NK-92 (cell line): ENCODE data around the gene PTPRQ.
"Not testable (repeated sequence)": the region's sequence is repeated elsewhere in the genome, so short reads cannot be mapped to it uniquely, and the experiment has no call there.

ENCODE experiments used
- DNase-seq: peaks from one replicate; lab custom pipeline; 2025; ENCODE audit not compliant: unreplicated experiment; lab: John Stamatoyannopoulos, UW

PTPRQ gene

DNA sequence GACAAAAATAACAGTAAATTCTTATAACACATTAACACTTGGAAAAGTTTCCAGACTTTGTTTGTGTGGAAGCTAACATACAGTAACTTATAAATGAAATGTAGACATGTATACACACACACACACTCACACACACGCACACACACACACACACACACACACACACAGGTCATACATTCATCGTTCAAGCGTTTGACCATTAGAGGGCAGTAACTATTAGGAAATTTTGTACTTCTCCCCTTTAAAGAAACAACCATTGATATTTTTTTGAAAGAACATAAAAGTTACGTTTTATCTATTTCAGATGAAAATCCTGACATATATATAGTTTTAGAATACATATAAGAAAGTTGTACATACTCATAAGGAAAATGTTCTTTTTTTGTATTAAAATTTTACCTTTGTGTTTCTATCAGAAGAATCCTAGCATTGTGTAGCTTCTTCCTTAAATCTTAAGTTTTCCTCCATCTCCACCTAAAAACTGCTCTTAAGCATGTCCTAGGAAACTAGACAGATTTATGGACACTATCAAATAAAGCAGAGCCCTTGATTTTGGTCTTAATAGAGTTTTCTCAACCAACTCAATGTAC lies 29.0 kb downstream of the PTPRQ start:
- no peak for DNase-seq

DNA sequence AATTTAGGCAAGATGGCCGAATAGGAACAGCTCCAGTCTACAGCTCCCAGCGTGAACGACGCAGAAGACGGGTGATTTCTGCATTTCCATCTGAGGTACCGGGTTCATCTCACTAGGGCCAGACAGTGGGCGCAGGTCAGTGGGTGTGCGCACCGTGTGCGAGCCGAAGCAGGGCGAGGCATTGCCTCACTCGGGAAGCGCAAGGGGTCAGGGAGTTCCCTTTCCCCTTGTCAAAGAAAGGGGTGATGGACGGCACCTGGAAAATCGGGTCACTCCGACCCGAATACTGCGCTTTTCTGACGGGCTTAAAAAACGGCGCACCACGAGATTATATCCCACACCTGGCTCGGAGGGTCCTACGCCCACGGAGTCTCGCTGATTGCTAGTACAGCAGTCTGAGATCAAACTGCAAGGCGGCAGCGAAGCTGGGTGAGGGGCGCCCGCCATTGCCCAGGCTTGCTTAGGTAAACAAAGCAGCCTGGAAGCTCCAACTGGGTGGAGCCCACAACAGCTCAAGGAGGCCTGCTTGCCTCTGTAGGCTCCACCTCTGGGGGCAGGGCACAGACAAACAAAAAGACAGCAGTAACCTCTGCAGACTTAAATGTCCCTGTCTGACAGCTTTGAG lies 33.6 kb downstream of the PTPRQ start:
- not testable (repeated sequence) for DNase-seq

- no peak for DNase-seq
Measured at GRCh38 chr12:80484746-80485145, 40.7 kb downstream of the PTPRQ start.

DNA sequence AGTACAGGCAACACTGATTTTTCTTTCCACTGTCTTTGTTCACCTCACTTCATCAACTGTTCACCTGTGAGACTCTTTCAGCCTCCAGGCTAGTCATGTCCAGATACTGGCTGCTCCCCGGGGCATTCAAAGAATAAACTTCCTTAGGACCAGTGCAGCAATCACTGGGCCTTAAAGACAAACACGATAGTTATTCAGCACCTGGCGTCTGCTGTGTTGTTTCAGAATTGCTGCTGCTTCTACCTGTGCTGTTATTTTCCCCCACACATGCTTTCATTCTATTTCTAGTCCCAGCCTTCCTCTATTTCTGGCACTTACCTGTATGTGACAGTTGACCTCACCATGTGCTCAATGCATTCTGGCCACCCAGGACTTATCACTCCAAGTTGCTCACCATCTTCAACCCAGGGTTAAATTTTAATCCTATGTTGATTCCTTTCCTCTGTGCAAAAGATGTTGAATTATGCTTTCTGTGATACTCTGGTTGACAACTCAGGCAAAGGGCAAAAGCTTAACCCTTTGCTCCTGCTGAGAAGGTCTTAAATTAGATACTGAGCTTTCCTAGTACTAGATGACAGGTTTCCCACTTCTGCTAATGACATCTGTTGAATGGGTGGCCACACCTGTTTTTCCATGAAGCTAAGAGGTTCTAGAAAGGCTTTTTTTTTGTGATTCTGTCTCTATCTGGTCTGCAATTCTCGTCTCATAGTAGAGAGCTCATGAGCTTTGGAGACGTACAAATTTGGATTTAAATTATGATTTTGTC lies 41.4 kb downstream of the PTPRQ start:
- DNase-seq, result no peak

DNA sequence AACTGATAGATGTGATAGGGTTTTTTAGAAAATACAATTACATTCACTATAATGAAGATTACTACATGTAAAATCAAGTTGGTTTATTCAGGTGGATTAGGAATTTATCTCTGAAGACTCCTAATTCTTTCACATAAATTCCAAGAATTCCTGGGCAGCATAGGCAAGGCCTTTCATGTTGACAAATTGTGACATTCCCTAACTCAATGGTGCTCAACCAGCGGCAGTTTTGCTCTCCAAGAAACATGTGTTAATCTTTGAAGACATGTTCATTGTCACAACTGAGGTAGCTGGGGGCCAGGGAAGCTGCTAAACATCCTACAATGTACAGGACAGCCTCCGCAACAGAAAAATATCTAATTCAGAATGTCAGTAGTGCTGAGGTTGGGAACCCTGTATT lies 46.3 kb downstream of the PTPRQ start:
- no peak for DNase-seq

DNA sequence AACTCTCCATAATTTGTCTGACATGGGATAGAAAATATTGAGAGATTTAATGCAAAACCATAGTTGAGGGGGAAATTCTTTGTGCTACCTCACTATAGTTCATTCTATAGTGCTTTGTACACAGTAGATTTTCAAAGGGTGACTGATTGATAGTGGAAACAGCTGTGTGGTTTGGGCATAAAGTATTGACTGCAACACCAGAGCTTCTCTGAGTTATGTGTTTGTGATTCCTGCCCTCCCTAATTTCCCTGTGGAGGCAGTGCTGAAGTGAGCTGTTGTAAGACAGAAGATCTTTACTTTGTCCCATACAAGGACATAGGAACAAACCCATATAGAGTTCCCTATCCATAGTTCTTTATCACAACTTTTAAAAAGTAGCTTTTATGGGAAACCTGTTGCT lies 47.1 kb downstream of the PTPRQ start:
- DNase-seq, result no peak

GRCh38 chr12:80493466-80493865 lies 49.4 kb downstream of the PTPRQ start:
- no peak for DNase-seq

GRCh38 chr12:80494836-80495235 lies 50.8 kb downstream of the PTPRQ start:
- DNase-seq, result no peak

GRCh38 chr12:80498059-80498728 lies 54.2 kb downstream of the PTPRQ start:
- no peak for DNase-seq

DNA sequence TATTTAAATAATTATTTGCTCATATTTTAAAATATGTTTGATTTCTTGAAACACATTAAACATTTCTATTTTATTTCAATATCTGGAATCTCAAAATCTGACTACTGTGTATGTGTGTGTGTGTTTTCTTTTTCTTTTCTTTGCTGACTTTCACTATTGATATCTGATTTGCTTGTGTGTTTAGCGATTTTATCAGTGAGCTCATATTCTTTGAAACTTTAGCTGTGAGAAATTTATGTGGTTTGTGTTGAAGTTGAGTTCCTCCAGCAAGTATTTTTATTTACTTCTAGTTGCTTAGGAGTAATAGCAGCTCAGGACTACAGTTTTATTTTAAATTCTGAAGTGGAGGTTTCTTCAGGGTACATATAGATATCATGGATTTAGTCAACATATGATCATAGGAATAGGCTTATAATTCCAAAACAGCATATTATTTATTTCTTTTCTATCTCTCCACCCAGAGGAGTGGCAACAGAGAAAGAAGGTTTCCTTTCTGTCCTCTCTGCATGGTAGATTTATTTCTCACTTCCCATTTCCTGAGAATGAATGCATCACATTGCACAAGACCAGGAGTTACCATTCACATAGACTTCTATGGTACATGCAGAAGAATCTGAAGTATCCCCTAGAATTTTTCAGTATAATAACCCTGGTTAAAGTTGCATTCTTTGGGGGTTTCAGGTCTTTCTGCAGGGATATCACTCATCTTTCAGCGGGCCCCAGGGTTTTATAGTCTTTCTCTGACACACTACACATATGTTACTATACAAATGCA lies 60.5 kb downstream of the PTPRQ start:
- no peak for DNase-seq

GRCh38 chr12:80509781-80510556 lies 65.9 kb downstream of the PTPRQ start:
- no peak for DNase-seq

- no peak for DNase-seq
Measured at GRCh38 chr12:80512781-80513180, 68.7 kb downstream of the PTPRQ start.

GRCh38 chr12:80513211-80513610 lies 69.2 kb downstream of the PTPRQ start:
- DNase-seq, result no peak

GRCh38 chr12:80517655-80518054 lies 73.6 kb downstream of the PTPRQ start:
- no peak for DNase-seq

DNA sequence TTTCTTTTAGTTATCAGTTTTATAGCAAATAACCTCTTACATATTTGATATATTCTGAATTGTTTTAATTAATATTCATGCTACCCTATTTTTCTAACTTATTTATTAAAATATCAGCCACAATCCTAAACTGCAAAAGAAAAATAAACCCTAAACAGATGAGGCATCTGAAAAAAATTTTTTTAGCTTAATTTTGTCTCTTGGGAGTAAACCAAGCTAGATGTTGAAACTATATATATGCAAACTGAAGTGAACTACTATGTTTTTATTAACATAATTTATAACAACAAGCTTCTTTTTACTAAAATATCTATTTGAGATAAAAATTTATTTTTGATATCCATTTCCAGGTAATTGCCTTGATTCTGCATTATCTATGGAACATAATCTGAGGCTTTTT lies 87.6 kb downstream of the PTPRQ start:
- DNase-seq, result no peak

DNA sequence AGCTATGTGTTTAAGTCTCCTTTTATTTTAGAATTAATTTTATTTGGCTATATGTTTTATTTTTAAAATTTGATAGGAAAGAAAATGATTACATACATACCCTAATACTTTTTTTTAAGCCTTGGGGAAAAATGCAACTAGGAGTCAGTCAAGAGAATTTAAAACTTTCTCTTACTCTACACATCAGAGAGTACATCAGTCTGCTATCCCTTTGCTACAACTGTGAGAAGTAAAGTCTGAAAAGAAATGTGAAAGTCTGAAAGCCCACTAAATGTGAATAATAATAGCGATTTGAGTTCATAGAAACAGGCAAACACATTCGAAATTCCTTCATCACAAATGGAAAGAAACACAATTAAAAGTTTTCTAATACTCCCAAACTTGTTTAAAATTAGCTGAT lies 95.0 kb downstream of the PTPRQ start:
- DNase-seq, result no peak

GRCh38 chr12:80549298-80549697 lies 105.3 kb downstream of the PTPRQ start:
- DNase-seq, result no peak

GRCh38 chr12:80551897-80552296 lies 107.9 kb downstream of the PTPRQ start:
- DNase-seq, result no peak

DNA sequence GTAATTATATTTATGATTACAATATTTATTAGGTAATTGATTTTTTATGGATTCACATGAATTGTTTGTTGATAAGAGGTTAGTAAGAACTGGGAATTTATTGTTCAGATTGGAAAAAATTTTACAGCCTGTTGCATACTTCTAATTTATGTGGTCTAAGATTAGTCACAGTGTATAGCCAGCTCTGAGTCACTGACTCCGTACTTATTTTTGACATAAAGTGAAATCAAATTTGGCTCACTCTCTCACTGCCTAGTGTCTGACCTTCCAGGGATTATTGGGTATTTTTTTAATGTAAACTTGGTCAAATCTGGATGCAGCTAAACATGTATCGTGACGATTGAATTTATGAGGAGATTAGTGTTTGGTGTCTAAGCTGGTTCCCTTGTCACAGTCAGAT lies 109.3 kb downstream of the PTPRQ start:
- no peak for DNase-seq

- no peak for DNase-seq
Measured at GRCh38 chr12:80556566-80556965, 112.5 kb downstream of the PTPRQ start.
